Measurements from ENCODE around the gene MICOS13. TPM values are rescaled to one million over a fixed set of nuclear protein-coding genes. Genes with fewer than 3 reads are reported as not detected.

The MICOS13 gene
- total and polyA plus RNA-seq, 10 donors: 15.7 to 89.5 (median 38.0) TPM

GRCh38 chr19:5673752-5674151 lies 6.6 kb downstream of the MICOS13 start:
- H3K27ac ChIP-seq: no peak overlapping the region
- H3K9me3 ChIP-seq: no peaks in the 10 kb centered on the region
- TF ChIP-seq POLR2A (IDR thresholded peaks at IDR 0.05): no peak
- TF ChIP-seq CTCF (IDR thresholded peaks at IDR 0.05 in 8 of 11, conservative IDR thresholded peaks at IDR 0.05 in 3 of 11): no peak
- TF ChIP-seq POLR2AphosphoS5 (IDR thresholded peaks at IDR 0.05): no peak
- H3K4me1 ChIP-seq: peaks cover 0 to 9% (median 1%) of the 10 kb centered on the region in 6 donors
- peaks cover 0 to 73% (median 22%) of the 10 kb centered on the region in 6 donors for H3K36me3 ChIP-seq
- DNase-seq: no peak
- no peaks in the 10 kb centered on the region for H3K27me3 ChIP-seq (replicated peaks in 1 of 7)
- H3K4me3 ChIP-seq: no peak overlapping the region
- WGBS, 5 donors: 98 to 100% (median 100%) methylated on average over 1 of the region's 1 CpG
- intact Hi-C loops (cut with DNase I; ENCODE audit: low total_unique reads): loop anchor here (10.0 kb wide), 1 partner anchor 49 kb away; the partner anchor contains the start of genes SAFB and SAFB2

- peaks cover 0 to under 1% (median 0%) of the 10 kb centered on the region in 6 donors for H3K4me1 ChIP-seq
- DNase-seq: no peak
- peaks cover 0 to 74% (median 28%) of the 10 kb centered on the region in 6 donors for H3K36me3 ChIP-seq
- no peak for TF ChIP-seq POLR2A (IDR thresholded peaks at IDR 0.05)
- peak in 2 of 3 donors; percentile 7 to 25 for TF ChIP-seq POLR2AphosphoS5 (IDR thresholded peaks at IDR 0.05)
- H3K9me3 ChIP-seq: no peaks in the 10 kb centered on the region
- H3K27ac ChIP-seq: no peak overlapping the region
- no peaks in the 10 kb centered on the region for H3K27me3 ChIP-seq (replicated peaks in 1 of 7)
- no peak overlapping the region for H3K4me3 ChIP-seq
- intact Hi-C loops (cut with DNase I; ENCODE audit: low total_unique reads): loop anchor here (10.0 kb wide), 1 partner anchor 48 kb away; the partner anchor contains the start of genes SAFB and SAFB2
- 91 to 95% (median 93%) methylated on average over 13 of the region's 13 CpGs for WGBS, 5 donors
These were observed 7.4 kb downstream of the MICOS13 start for GRCh38 chr19:5672708-5673459.

GRCh38 chr19:5671600-5671999 lies 8.7 kb downstream of the MICOS13 start:
- WGBS, 5 donors: 86 to 95% (median 91%) methylated on average over 2 to 7 of the region's 7 CpGs
- TF ChIP-seq POLR2A (IDR thresholded peaks at IDR 0.05) (no peak), CTCF (IDR thresholded peaks at IDR 0.05 in 8 of 11, conservative IDR thresholded peaks at IDR 0.05 in 3 of 11) (no peak), POLR2AphosphoS5 (IDR thresholded peaks at IDR 0.05) (no peak)
- Histone ChIP-seq H3K4me3 (no peak overlapping the region), H3K27me3 (replicated peaks in 1 of 7) (no peaks in the 10 kb centered on the region), H3K27ac (no peak overlapping the region), H3K36me3 (peaks cover 1 to 74% (median 39%) of the 10 kb centered on the region in 6 donors), H3K9me3 (no peaks in the 10 kb centered on the region), H3K4me1 (no peaks in the 10 kb centered on the region)
- intact Hi-C loops (cut with DNase I; ENCODE audit: low total_unique reads): loop anchor here (10.0 kb wide), 1 partner anchor 47 kb away; the partner anchor contains the start of genes SAFB and SAFB2
- no peak for DNase-seq

- H3K4me3 ChIP-seq: no peak overlapping the region
- intact Hi-C loops (cut with DNase I; ENCODE audit: low total_unique reads): no loop called here
- H3K27me3 ChIP-seq (replicated peaks in 1 of 7): no peaks in the 10 kb centered on the region
- DNase-seq: peak; percentile 56
- peaks cover 4 to 98% (median 63%) of the 10 kb centered on the region in 6 donors for H3K36me3 ChIP-seq
- H3K4me1 ChIP-seq: no peaks in the 10 kb centered on the region
- no peak overlapping the region for H3K27ac ChIP-seq
- 67 to 91% (median 82%) methylated on average over 11 of the region's 11 CpGs for WGBS, 5 donors
- H3K9me3 ChIP-seq: no peaks in the 10 kb centered on the region
- peak in 2 of 3 donors; percentile 10 to 69 for TF ChIP-seq POLR2AphosphoS5 (IDR thresholded peaks at IDR 0.05)
- TF ChIP-seq POLR2A (IDR thresholded peaks at IDR 0.05): no peak
These were observed 11.1 kb downstream of the MICOS13 start for GRCh38 chr19:5669212-5669611.

GRCh38 chr19:5667751-5668271 lies 12.5 kb downstream of the MICOS13 start:
- no peaks in the 10 kb centered on the region for H3K4me1 ChIP-seq
- TF ChIP-seq CTCF (IDR thresholded peaks at IDR 0.05 in 8 of 11, conservative IDR thresholded peaks at IDR 0.05 in 3 of 11) (no peak), POLR2AphosphoS5 (IDR thresholded peaks at IDR 0.05) (peak; percentile 40 to 58 (median 46)), POLR2A (IDR thresholded peaks at IDR 0.05) (no peak)
- no peaks in the 10 kb centered on the region for H3K9me3 ChIP-seq
- peaks cover 4 to 100% (median 77%) of the 10 kb centered on the region in 6 donors for H3K36me3 ChIP-seq
- intact Hi-C loops (cut with DNase I; ENCODE audit: low total_unique reads): no loop called here
- DNase-seq: peak; percentile 67
- H3K27me3 ChIP-seq (replicated peaks in 1 of 7): no peaks in the 10 kb centered on the region
- H3K4me3 ChIP-seq: no peak overlapping the region
- peak overlapping the region in 1 of 8 donors; percentile 8 for H3K27ac ChIP-seq
- 86 to 95% (median 92%) methylated on average over 14 to 22 of the region's 22 CpGs for WGBS, 5 donors
